DND-41 (cell line): Measurements from ENCODE around the gene ZNF384.
A peak's percentile ranks its signal among the peaks of the same experiment; 100 is the strongest.

Experiments
- EZH2 ChIP-seq: IDR thresholded peaks from 3 replicates; pipeline ENCODE4 v1.6.1; 2012; ENCODE audit warnings: borderline replicate concordance, low read depth, mild to moderate bottlenecking, moderate library complexity, low read length, inconsistent platforms; ENCODE audit not compliant: severe bottlenecking
- TF ChIP-seq, protein P1 (sequence below): IDR thresholded peaks from 2 replicates; pipeline ENCODE4 v1.5.1; 2012; ENCODE audit warnings: borderline replicate concordance, low read length, moderate library complexity, mild to moderate bottlenecking; ENCODE audit not compliant: poor library complexity, severe bottlenecking; ENCODE audit errors: extremely low read depth

DNA sequence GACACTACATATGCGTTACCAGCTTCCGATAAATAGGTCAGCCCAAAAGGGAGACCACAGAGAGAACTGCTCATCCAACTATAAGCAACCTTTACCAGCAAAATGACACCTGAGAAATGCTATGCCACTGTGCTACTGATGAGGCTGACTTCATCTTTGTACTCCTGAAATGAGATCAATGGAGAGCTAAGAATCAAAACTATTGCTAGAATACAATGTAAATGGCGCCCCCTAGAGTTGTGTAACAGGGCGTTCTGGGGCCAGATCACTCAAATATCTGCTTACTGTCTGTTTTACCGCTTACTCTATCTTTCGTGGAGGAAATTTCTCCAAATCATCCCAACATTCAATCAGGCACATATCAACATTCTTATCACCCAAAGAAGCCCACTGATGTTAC, 4.6 kb downstream of the ZNF384 start:
- TF ChIP-seq, protein P1, sequence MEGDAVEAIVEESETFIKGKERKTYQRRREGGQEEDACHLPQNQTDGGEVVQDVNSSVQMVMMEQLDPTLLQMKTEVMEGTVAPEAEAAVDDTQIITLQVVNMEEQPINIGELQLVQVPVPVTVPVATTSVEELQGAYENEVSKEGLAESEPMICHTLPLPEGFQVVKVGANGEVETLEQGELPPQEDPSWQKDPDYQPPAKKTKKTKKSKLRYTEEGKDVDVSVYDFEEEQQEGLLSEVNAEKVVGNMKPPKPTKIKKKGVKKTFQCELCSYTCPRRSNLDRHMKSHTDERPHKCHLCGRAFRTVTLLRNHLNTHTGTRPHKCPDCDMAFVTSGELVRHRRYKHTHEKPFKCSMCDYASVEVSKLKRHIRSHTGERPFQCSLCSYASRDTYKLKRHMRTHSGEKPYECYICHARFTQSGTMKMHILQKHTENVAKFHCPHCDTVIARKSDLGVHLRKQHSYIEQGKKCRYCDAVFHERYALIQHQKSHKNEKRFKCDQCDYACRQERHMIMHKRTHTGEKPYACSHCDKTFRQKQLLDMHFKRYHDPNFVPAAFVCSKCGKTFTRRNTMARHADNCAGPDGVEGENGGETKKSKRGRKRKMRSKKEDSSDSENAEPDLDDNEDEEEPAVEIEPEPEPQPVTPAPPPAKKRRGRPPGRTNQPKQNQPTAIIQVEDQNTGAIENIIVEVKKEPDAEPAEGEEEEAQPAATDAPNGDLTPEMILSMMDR = peak; percentile 85
- TF ChIP-seq EZH2 = no peak
